Measurements from ENCODE around the gene SLC25A26.

Gene SLC25A26

GRCh38 chr3:66399529-66400232 is 178.9 kb downstream of the SLC25A26 start:
- no peak for DNase-seq

GRCh38 chr3:66400411-66401156 is 179.8 kb downstream of the SLC25A26 start:
- DNase-seq, result no peak

GRCh38 chr3:66401157-66401550 is 180.4 kb downstream of the SLC25A26 start:
- no peak for DNase-seq

- no peak for DNase-seq
Measured at GRCh38 chr3:66401675-66402491, 181.1 kb downstream of the SLC25A26 start.

- DNase-seq, result no peak
Measured at GRCh38 chr3:66402596-66403290, 181.9 kb downstream of the SLC25A26 start.

- no peak for DNase-seq
Measured at GRCh38 chr3:66403323-66403990, 182.7 kb downstream of the SLC25A26 start.

GRCh38 chr3:66404197-66404596 is 183.4 kb downstream of the SLC25A26 start:
- DNase-seq, result no peak

- no peak for DNase-seq
Measured at GRCh38 chr3:66404903-66405700, 184.3 kb downstream of the SLC25A26 start.

- no peak for DNase-seq
Measured at GRCh38 chr3:66405701-66406091, 184.9 kb downstream of the SLC25A26 start.

GRCh38 chr3:66406163-66406562 is 185.4 kb downstream of the SLC25A26 start:
- no peak for DNase-seq

- DNase-seq, result no peak
Measured at GRCh38 chr3:66406831-66407610, 186.2 kb downstream of the SLC25A26 start.

GRCh38 chr3:66407611-66408218 is 186.9 kb downstream of the SLC25A26 start:
- no peak for DNase-seq

- DNase-seq, result no peak
Measured at GRCh38 chr3:66409771-66410754, 189.3 kb downstream of the SLC25A26 start.

- no peak for DNase-seq
Measured at GRCh38 chr3:66410976-66411375, 190.2 kb downstream of the SLC25A26 start.

GRCh38 chr3:66411474-66411873 is 190.7 kb downstream of the SLC25A26 start:
- no peak for DNase-seq

GRCh38 chr3:66411961-66412887 is 191.4 kb downstream of the SLC25A26 start:
- no peak for DNase-seq

- no peak for DNase-seq
Measured at GRCh38 chr3:66413151-66413751, 192.4 kb downstream of the SLC25A26 start.

Measured in NCI-H1436 treated with DMSO at 0.1 percent for 48 hours (cell line).